NCI-H2107 treated with DMSO at 0.1 percent for 48 hours (cell line): ENCODE data around the gene SGCE.
"Not testable (repeated sequence)": the region's sequence is repeated elsewhere in the genome, so short reads cannot be mapped to it uniquely, and the experiment has no call there.

ENCODE experiments used
- DNase-seq: peaks from one replicate; lab custom pipeline; 2025; ENCODE audit not compliant: unreplicated experiment; lab: John Stamatoyannopoulos, UW

Gene SGCE, protein sequence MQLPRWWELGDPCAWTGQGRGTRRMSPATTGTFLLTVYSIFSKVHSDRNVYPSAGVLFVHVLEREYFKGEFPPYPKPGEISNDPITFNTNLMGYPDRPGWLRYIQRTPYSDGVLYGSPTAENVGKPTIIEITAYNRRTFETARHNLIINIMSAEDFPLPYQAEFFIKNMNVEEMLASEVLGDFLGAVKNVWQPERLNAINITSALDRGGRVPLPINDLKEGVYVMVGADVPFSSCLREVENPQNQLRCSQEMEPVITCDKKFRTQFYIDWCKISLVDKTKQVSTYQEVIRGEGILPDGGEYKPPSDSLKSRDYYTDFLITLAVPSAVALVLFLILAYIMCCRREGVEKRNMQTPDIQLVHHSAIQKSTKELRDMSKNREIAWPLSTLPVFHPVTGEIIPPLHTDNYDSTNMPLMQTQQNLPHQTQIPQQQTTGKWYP

DNA sequence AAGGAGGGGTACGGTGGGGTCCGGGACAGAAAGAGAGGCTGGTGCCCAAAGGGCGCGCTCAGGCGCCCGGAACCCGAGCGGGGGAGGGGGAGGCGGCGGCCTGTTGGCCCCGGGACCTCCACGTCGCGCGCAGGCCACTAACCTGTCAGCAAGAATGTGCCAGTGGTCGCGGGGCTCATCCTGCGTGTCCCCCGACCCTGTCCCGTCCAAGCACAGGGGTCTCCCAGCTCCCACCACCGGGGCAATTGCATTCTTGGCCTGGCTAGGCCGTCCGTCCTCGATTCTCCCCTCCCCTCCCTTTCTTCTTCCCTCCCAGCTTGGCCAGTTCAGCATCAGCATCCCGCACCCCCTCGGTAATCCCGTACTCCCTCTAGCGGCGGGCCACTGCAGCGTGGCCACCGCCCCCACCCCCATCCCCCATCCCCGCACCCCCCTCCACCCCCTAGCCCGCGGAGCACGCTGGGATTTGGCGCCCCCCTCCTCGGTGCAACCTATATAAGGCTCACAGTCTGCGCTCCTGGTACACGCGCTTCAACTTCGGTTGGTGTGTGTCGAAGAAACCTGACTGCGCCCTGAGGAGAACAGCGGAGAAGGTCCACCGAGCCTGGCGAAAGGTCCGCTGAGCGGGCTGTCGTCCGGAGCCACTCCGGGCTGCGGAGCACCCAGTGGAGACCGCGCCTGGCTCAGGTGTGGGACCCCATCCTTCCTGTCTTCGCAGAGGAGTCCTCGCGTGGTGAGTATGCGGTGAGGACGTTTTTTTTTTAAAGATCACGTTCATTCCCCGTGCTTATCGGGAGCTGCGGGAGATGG, at the start of gene SGCE:
TSS of gene SGCE (minus strand) at position 286 of the 810 bp plus-strand sequence. CDS start at position 251, 35 bp downstream.
- DNase-seq: peak; percentile 86

GRCh38 chr7:94705155-94706021, 49.5 kb upstream of the SGCE start:
- DNase-seq: not testable (repeated sequence)

GRCh38 chr7:94701555-94701973, 45.6 kb upstream of the SGCE start:
- DNase-seq: no peak

- no peak for DNase-seq
Measured at GRCh38 chr7:94700926-94701554, 45.1 kb upstream of the SGCE start.

DNA sequence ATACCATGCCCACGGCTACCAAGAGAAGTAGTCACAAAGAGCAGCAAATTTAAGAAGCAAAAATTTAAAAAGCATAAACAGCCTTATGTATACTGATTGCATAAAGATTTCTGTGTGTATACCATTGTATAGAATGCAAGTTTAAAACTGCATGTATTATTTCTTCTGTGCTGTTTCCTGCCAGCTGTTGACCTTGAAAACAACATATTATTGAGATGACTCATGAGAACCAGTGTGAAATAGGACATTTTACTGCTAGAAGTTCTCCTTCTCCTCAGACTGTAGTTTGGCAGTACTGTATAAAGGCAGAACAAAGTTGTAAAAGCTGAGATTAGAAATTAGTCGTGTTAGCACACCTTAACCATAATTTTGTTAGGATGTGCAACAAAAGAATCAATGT, 42.3 kb upstream of the SGCE start:
- DNase-seq: no peak

GRCh38 chr7:94697035-94697974, 41.4 kb upstream of the SGCE start:
- DNase-seq: no peak

GRCh38 chr7:94687810-94688209, 31.9 kb upstream of the SGCE start:
- DNase-seq: no peak

DNA sequence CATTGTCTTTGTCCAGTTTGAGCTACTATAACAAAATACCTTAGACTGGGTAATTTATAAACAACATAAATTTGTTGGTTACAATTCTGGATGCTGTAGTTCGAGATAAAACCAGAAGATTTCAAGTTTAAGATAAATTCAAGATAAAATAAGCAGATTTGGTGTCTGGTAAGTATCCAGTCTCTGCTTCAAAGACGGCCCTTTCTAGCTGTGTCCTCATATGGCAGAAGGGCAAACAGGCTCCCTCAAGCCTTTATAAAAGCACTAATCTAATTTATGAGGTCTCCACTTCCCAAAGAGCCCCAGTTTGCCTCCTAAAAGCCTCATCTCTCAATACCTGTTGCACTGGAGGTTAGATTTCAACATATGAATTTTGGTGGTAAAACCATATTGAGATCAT, 31.1 kb upstream of the SGCE start:
- DNase-seq: no peak

GRCh38 chr7:94683066-94683465, 27.1 kb upstream of the SGCE start:
- no peak for DNase-seq

- DNase-seq: no peak
Measured at GRCh38 chr7:94679358-94679757, 23.4 kb upstream of the SGCE start.

GRCh38 chr7:94676431-94676830, 20.5 kb upstream of the SGCE start:
- no peak for DNase-seq

DNA sequence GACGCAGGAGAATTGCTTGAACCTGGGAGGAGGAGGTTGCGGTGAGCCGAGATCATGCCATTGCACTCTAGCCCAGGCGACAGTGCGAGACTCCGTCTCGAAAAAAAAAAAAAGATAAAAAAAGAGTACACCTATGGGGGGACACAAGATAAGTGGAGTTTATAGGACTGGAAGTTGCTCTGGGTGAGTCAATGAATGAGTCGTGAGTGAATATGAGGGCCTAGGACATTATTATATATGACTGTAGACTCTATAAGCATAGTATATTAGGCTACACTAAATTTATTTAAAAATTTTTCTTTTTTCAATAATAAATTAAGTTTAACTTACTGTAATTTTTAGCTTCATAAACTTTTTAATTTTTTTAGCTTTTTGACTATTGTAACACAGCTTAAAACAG, 19.4 kb upstream of the SGCE start:
- DNase-seq: no peak

DNA sequence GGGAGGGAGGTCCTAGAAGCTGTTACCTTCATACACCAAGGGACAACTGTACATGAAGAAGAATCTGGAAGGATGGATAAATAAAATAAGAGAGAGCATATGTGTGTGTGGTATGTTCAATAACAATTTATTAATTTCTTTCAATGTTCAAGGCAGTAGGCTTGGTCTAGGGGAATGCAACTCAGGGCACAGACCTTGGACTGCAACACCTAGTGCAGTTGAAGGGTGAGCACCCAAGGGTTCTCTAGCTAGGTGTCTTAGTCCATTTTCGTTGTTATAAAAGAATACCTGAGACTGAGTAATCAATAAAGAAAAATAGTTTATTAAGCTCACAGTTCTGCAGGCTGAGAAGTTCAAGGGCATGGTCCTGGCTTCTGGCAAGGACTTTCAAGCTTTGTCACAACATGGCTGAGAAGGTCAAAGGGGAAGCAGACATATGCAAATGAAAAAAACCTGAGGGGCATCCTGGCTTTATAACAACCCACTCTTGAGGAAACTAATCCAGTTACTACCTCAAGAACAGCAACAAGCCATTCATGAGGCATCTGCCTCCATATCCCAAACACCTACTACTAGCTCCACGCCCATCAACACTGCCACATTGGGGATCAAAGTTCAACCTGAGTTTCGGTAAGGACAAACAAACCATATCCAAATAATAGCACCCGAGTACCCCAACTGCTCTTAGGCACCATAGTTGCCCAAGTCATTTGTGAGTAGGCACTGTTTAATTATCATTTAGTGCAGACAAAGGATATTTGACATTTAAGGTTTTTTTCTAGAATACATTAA, 15.7 kb upstream of the SGCE start:
- no peak for DNase-seq

GRCh38 chr7:94669773-94670495, 14.0 kb upstream of the SGCE start:
- no peak for DNase-seq

- no peak for DNase-seq
Measured at GRCh38 chr7:94666879-94667587, 11.1 kb upstream of the SGCE start.

DNA sequence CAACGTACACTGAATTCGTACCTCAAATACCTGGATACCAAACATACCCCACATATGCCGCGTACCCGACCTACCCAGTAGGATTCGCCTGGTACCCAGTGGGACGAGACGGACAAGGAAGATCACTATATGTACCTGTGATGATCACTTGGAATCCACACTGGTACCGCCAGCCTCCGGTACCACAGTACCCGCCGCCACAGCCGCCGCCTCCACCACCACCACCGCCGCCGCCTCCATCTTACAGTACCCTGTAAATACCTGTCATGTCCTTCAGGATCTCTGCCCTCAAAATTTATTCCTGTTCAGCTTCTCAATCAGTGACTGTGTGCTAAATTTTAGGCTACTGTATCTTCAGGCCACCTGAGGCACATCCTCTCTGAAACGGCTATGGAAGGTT, 9.5 kb upstream of the SGCE start:
- no peak for DNase-seq

DNA sequence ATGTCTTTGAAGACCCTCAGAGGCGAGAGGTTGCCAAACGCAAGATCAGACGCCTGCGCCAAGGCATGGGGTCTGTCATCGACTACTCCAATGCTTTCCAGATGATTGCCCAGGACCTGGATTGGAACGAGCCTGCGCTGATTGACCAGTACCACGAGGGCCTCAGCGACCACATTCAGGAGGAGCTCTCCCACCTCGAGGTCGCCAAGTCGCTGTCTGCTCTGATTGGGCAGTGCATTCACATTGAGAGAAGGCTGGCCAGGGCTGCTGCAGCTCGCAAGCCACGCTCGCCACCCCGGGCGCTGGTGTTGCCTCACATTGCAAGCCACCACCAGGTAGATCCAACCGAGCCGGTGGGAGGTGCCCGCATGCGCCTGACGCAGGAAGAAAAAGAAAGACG, 8.1 kb upstream of the SGCE start:
- no peak for DNase-seq

DNA sequence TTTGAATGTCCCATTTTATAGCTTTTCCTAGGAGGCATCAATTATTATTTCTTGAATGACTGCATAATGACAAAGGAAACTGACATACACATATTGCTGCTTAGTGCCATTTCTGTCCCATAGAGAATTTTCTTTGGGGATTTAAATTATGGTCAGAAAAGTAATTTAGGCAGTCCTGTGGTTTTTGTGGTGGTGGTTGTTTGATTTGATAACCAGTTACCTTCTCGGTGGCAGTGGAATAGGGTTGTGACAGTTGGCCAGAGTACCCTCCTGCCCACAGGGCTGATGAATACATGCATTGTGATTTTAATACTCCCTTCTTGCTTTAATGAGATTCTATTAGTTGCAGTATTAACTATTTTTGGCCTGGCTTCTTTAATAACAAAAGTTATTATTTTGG, 6.6 kb upstream of the SGCE start:
- no peak for DNase-seq
